Endodermal cell (in vitro differentiated cells): ENCODE data around the gene INPP5E. TPM values are rescaled to one million over a fixed set of nuclear protein-coding genes. Genes with fewer than 3 reads are reported as not detected.

Experiments
- DNase-seq: peaks from one replicate; pipeline ENCODE4 v3.0.0-alpha.2; 2017
- H3K27ac ChIP-seq: 2 replicates; pipeline ENCODE4 v1.5.1; 2013; ENCODE audit warnings: mild to moderate bottlenecking, low read depth, low read length, moderate library complexity
- H3K27me3 ChIP-seq: 2 replicates; pipeline ENCODE4 v1.6.1; 2013; ENCODE audit warnings: mild to moderate bottlenecking, low read length, moderate library complexity; ENCODE audit not compliant: insufficient read depth, control insufficient read depth, poor library complexity, severe bottlenecking
- H3K36me3 ChIP-seq: 2 replicates; pipeline ENCODE4 v1.7.0; 2013; ENCODE audit warnings: mild to moderate bottlenecking, low read length, moderate library complexity; ENCODE audit not compliant: control insufficient read depth, insufficient read depth
- H3K4me1 ChIP-seq: one replicate; pipeline ENCODE4 v1.7.0; 2013; ENCODE audit warnings: low read length; ENCODE audit not compliant: control insufficient read depth, insufficient read depth
- H3K4me3 ChIP-seq: 2 replicates; pipeline ENCODE4 v1.5.1; 2013; ENCODE audit warnings: mild to moderate bottlenecking, low read length, moderate library complexity
- H3K9ac ChIP-seq: 2 replicates; pipeline ENCODE4 v1.6.1; 2013; ENCODE audit warnings: mild to moderate bottlenecking, low read length, moderate library complexity; ENCODE audit not compliant: poor library complexity, severe bottlenecking; ENCODE audit errors: extremely low read depth
- H3K9me3 ChIP-seq: 2 replicates; pipeline ENCODE4 v1.6.1; 2013; ENCODE audit warnings: mild to moderate bottlenecking, low read length, moderate library complexity; ENCODE audit not compliant: control insufficient read depth
- H3K27ac Mint-ChIP-seq: 2 replicates; pipeline ENCODE4 v1.8.0; 2020; ENCODE audit warnings: mixed read lengths
- H3K27me3 Mint-ChIP-seq: 2 replicates; pipeline ENCODE4 v1.8.0; 2021; ENCODE audit warnings: mild to moderate bottlenecking, mixed read lengths; ENCODE audit not compliant: insufficient read depth
- H3K36me3 Mint-ChIP-seq: 2 replicates; pipeline ENCODE4 v1.8.0; 2020; ENCODE audit warnings: low read depth, mixed read lengths
- H3K4me1 Mint-ChIP-seq: 2 replicates; pipeline ENCODE4 v1.8.0; 2020; ENCODE audit warnings: mixed read lengths
- H3K4me3 Mint-ChIP-seq: 2 replicates; pipeline ENCODE4 v1.8.0; 2020; ENCODE audit warnings: mild to moderate bottlenecking, moderate library complexity, mixed read lengths
- H3K9me3 Mint-ChIP-seq: 2 replicates; pipeline ENCODE4 v1.8.0; 2020; ENCODE audit warnings: mild to moderate bottlenecking, mixed read lengths
- CTCF ChIP-seq: fragments of 200-600 bp; sonication (generic); conservative IDR thresholded peaks from 2 replicates; pipeline ENCODE4 v1.5.0; 2021; ENCODE audit warnings: antibody characterized with exemption, mild to moderate bottlenecking
- WGBS, 2 experiments: methylation state at CpG; one replicate each; pipeline versions ENCODE4 v1.1.5 to v1.1.7; 2013; ENCODE audit warnings: missing lambda C conversion rate in 2 of 2, mixed read lengths in 1 of 2; ENCODE audit not compliant: insufficient coverage in 1 of 2, insufficient read length in 1 of 2; 5-methylcytosine and 5-hydroxymethylcytosine counted together
- total RNA-seq, 2 donors: library from RNA; stranded (reverse); fragmentation: NEBNext Ultra II Directional in 1 of 2; extraction: Animal tissue kit (Norgen Biotek cat#: 25700) in 1 of 2; gene quantifications; 2 replicates in 1 of 2; 3 replicates in 1 of 2; pipeline ENCODE4 v1.2.1, GENCODE V29; 2021

The INPP5E gene
- total RNA-seq, 2 donors from 2014 or later = 30.8 to 34.7 TPM

- Mint-ChIP-seq H3K27me3 (no peaks in the 10 kb centered on the region), H3K36me3 (peaks cover 65% of the 10 kb centered on the region), H3K9me3 (no peaks in the 10 kb centered on the region), H3K4me1 (no peaks in the 10 kb centered on the region), H3K4me3 (no peak overlapping the region), H3K27ac (no peak overlapping the region)
- WGBS, 2 experiments = 95 to 96% methylated on average over 24 to 28 of the region's 28 CpGs
- TF ChIP-seq CTCF = no peak
- Histone ChIP-seq H3K36me3 (peaks cover 91% of the 10 kb centered on the region), H3K9ac (no peak overlapping the region), H3K4me3 (no peak overlapping the region), H3K27me3 (no peaks in the 10 kb centered on the region), H3K9me3 (no peaks in the 10 kb centered on the region), H3K27ac (no peak overlapping the region), H3K4me1 (no peaks in the 10 kb centered on the region)
- DNase-seq = no peak
Measured at GRCh38 chr9:136391737-136392537, 47.7 kb downstream of the INPP5E start.

- Mint-ChIP-seq H3K36me3 (peaks cover 66% of the 10 kb centered on the region), H3K4me3 (no peak overlapping the region), H3K27me3 (no peaks in the 10 kb centered on the region), H3K4me1 (no peaks in the 10 kb centered on the region), H3K9me3 (no peaks in the 10 kb centered on the region), H3K27ac (no peak overlapping the region)
- Histone ChIP-seq H3K9me3 (no peaks in the 10 kb centered on the region), H3K4me1 (no peaks in the 10 kb centered on the region), H3K27ac (no peak overlapping the region), H3K4me3 (no peak overlapping the region), H3K9ac (no peak overlapping the region), H3K36me3 (peaks cover 86% of the 10 kb centered on the region), H3K27me3 (no peaks in the 10 kb centered on the region)
- 90 to 100% methylated on average over 10 to 14 of the region's 14 CpGs for WGBS, 2 experiments
- TF ChIP-seq CTCF = no peak
- DNase-seq = no peak
Measured at GRCh38 chr9:136389396-136389795, 50.2 kb downstream of the INPP5E start.

- H3K4me1 Mint-ChIP-seq = no peaks in the 10 kb centered on the region
- Histone ChIP-seq H3K9me3 (no peaks in the 10 kb centered on the region), H3K4me1 (no peaks in the 10 kb centered on the region), H3K4me3 (no peak overlapping the region), H3K36me3 (peaks cover 84% of the 10 kb centered on the region), H3K27ac (no peak overlapping the region), H3K9ac (no peak overlapping the region), H3K27me3 (no peaks in the 10 kb centered on the region)
- no peak for DNase-seq
- WGBS, 2 experiments = 95 to 97% methylated on average over 17 to 19 of the region's 19 CpGs
- H3K27me3 Mint-ChIP-seq = no peaks in the 10 kb centered on the region
- H3K27ac Mint-ChIP-seq = no peak overlapping the region
- TF ChIP-seq CTCF = no peak
- peaks cover 67% of the 10 kb centered on the region for H3K36me3 Mint-ChIP-seq
- no peaks in the 10 kb centered on the region for H3K9me3 Mint-ChIP-seq
- no peak overlapping the region for H3K4me3 Mint-ChIP-seq
Measured at GRCh38 chr9:136387217-136387616, 52.4 kb downstream of the INPP5E start.
